HUES6 (cell line): Measurements from ENCODE around the gene TMC5.

ENCODE experiments used
- H3K27ac ChIP-seq: 2 replicates; pipeline ENCODE4 v1.7.0; 2013; ENCODE audit warnings: low read depth, mild to moderate bottlenecking, low read length, inconsistent platforms
- H3K27me3 ChIP-seq: 2 replicates; pipeline ENCODE4 v1.6.1; 2013; ENCODE audit warnings: low read length; ENCODE audit not compliant: control insufficient read depth, insufficient read depth
- H3K36me3 ChIP-seq: 2 replicates; pipeline ENCODE4 v1.6.1; 2013; ENCODE audit warnings: low read length; ENCODE audit not compliant: control insufficient read depth, insufficient read depth
- H3K4me1 ChIP-seq: 2 replicates; pipeline ENCODE4 v1.6.1; 2013; ENCODE audit warnings: low read length; ENCODE audit not compliant: control insufficient read depth, insufficient read depth
- H3K4me3 ChIP-seq: 2 replicates; pipeline ENCODE4 v1.5.1; 2013; ENCODE audit warnings: low read depth, low read length
- H3K9ac ChIP-seq: one replicate; pipeline ENCODE4 v1.6.1; 2013; ENCODE audit warnings: mild to moderate bottlenecking, low read length
- H3K9me3 ChIP-seq: 2 replicates; pipeline ENCODE4 v1.6.1; 2013; ENCODE audit warnings: low read depth, low read length; ENCODE audit not compliant: control insufficient read depth, insufficient read depth

Gene TMC5

DNA sequence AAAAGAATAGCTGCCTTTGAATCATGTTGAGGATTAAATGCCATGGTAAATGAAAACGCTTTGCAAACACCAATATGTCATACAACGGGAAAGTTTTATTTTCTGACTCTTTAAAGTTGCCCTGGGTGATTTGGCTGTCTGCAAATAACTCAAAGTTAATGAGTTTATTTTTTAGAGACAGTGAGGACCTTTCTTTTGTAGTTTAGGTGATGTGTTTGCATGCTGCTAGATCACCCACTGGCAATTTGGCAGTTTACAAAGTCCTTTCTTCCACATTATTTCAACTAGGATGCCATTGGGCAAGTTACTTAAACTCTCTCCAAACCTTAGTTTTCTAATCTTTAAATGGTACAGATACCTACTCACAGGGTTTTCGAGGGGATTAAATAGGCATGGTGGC is 66.4 kb downstream of the TMC5 start:
- no peak overlapping the region for H3K4me3 ChIP-seq
- H3K9ac ChIP-seq, result no peak overlapping the region
- no peaks in the 10 kb centered on the region for H3K27me3 ChIP-seq
- H3K4me1 ChIP-seq, result peaks cover 19% of the 10 kb centered on the region
- no peaks in the 10 kb centered on the region for H3K36me3 ChIP-seq
- peaks cover 6% of the 10 kb centered on the region; the same call in 1 of the 2 replicates for H3K9me3 ChIP-seq
- H3K27ac ChIP-seq, result no peak overlapping the region

DNA sequence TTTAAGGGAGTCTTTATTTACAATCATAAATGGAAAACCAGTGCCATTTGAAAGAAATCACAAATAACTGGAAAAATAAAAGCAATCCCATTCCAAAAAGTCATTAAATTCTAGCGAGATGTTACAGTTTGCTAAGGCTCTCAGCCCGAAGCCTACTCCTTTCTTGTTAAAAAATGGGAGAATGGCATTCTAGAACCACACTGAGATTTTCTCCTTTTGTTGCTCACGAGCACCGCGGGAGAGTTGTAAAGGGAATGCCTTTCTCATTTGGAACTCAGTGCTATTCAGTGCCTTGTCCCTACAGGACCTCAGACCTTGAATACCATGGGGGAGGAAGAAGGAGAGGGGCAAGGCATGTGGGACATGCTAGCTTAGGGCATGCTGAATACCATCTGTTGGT is 67.9 kb downstream of the TMC5 start:
- Histone ChIP-seq H3K4me1 (peaks cover 15% of the 10 kb centered on the region), H3K9ac (no peak overlapping the region), H3K9me3 (peaks cover 6% of the 10 kb centered on the region; the same call in 1 of the 2 replicates), H3K36me3 (no peaks in the 10 kb centered on the region), H3K27ac (no peak overlapping the region), H3K4me3 (no peak overlapping the region), H3K27me3 (no peaks in the 10 kb centered on the region)

DNA sequence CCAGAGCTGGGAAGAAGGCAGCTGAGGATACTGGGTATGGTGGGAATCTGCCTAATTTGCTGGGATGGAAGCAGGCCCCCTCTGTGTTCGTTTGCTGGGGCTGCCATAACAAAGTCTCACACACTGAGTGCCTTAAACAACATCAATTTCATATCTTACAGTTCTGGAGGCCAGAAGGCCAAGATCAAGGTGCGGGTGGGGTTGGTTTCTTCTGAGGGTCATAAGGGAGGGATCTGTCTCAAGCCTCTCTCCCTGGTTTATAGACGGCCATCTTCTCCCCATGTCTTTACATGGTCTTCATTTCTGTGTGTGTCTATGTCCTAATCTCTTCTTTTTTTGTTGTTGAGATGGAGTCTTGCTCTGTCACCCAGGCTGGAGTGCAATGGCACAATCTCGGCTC is 68.4 kb downstream of the TMC5 start:
- no peak overlapping the region for H3K27ac ChIP-seq
- no peaks in the 10 kb centered on the region for H3K27me3 ChIP-seq
- H3K36me3 ChIP-seq, result no peaks in the 10 kb centered on the region
- peaks cover 6% of the 10 kb centered on the region; the same call in 1 of the 2 replicates for H3K9me3 ChIP-seq
- no peak overlapping the region for H3K9ac ChIP-seq
- peaks cover 15% of the 10 kb centered on the region for H3K4me1 ChIP-seq
- H3K4me3 ChIP-seq, result no peak overlapping the region

DNA sequence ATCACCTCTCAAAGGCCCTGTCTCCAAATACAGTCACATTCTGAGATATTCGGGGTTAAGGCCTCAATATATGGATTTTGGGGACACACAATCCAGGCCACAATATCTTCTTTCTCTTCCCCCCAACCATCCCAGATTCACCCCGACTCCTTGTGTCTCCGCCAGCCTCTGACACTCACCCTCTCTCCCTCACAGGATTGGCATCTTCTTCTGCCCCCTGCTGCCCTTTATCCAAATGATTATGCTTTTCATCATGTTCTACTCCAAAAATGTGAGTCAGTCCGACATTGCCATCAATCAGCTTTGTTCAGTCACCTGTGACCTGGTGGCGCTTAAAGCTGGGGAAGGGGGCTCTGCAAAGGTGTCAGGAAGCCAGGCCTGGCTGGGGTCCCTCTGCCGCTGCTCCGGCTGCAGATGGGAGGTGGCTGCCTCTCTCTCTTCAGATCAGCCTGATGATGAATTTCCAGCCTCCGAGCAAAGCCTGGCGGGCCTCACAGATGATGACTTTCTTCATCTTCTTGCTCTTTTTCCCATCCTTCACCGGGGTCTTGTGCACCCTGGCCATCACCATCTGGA is 69.2 kb downstream of the TMC5 start:
- Histone ChIP-seq H3K9me3 (peaks cover 6% of the 10 kb centered on the region; the same call in 1 of the 2 replicates), H3K27ac (no peak overlapping the region), H3K9ac (no peak overlapping the region), H3K36me3 (no peaks in the 10 kb centered on the region), H3K4me1 (peaks cover 15% of the 10 kb centered on the region), H3K27me3 (no peaks in the 10 kb centered on the region), H3K4me3 (no peak overlapping the region)

DNA sequence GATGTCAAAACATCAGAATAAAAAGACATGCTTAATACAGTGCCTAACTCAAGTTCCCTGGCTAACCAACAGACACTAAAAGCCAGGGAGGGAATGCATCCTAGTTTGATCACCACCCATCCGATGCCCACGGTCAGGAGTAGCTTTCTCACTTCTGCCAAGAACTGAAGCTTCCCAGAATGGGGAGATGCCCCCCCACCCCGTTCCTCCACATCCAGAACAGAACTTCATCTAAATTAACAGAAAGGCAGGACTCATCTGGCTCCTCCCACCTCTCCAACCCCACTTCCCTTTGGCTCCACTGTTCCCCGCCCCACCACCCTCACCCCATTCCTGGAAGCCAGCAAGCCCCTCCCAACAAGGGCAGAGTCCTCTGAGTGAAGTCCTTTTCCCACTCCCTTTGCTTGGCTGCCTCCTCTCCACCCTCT is 70.5 kb downstream of the TMC5 start:
- Histone ChIP-seq H3K9me3 (peaks cover 6% of the 10 kb centered on the region; the same call in 1 of the 2 replicates), H3K9ac (peak overlapping the region; percentile 37), H3K27ac (no peak overlapping the region), H3K4me1 (peaks cover 15% of the 10 kb centered on the region), H3K36me3 (no peaks in the 10 kb centered on the region), H3K4me3 (0 out of 2 replicates have a peak overlapping the region, but pooled peaks have one; percentile 10), H3K27me3 (no peaks in the 10 kb centered on the region)

DNA sequence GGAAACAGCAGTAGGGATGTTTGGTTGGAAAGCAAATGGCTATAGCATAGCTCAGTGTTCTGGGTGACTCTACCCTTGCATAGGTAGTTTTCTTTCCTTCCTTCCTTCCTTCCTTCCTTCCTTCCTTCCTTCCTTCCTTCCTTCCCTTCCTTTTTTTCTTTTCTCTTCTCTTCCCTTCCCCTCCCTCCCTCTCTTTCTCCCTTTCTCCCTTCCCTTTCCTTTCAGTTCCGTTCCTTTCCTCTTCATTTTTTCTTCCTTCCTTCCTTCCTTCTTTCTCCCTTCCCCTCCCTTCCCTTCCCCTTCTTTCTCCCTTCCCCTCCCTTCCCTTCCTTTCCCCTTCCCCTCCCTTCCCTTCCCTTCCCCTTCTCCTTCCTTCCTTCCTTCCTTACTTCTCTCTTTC is 72.9 kb downstream of the TMC5 start:
- H3K36me3 ChIP-seq, result no peaks in the 10 kb centered on the region
- H3K9ac ChIP-seq, result no peak overlapping the region
- no peak overlapping the region for H3K27ac ChIP-seq
- peaks cover 6% of the 10 kb centered on the region; the same call in 1 of the 2 replicates for H3K9me3 ChIP-seq
- H3K27me3 ChIP-seq, result no peaks in the 10 kb centered on the region
- peaks cover 15% of the 10 kb centered on the region for H3K4me1 ChIP-seq
- H3K4me3 ChIP-seq, result no peak overlapping the region

DNA sequence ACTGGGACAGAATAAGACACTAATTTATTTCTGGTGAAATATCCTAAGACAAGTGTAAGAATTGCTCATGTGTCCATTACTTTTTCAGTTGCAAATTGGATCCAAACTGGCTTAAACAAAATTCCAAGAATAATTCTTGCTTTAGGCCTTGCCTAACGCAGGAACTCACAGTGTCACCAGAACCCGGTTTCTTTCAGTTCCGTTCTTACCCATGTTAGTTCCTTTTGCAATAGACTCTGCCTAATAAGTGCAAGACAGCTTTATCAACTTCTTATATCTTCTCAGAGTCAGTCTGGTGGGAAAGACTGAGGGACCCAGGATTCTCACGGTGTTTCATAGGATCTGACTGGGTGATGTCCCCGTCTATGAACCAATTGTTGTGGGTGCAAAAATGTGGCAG is 79.5 kb downstream of the TMC5 start:
- Histone ChIP-seq H3K27ac (no peak overlapping the region), H3K9ac (no peak overlapping the region), H3K36me3 (peaks cover 26% of the 10 kb centered on the region), H3K4me3 (no peak overlapping the region), H3K9me3 (no peaks in the 10 kb centered on the region), H3K4me1 (no peaks in the 10 kb centered on the region), H3K27me3 (no peaks in the 10 kb centered on the region)

DNA sequence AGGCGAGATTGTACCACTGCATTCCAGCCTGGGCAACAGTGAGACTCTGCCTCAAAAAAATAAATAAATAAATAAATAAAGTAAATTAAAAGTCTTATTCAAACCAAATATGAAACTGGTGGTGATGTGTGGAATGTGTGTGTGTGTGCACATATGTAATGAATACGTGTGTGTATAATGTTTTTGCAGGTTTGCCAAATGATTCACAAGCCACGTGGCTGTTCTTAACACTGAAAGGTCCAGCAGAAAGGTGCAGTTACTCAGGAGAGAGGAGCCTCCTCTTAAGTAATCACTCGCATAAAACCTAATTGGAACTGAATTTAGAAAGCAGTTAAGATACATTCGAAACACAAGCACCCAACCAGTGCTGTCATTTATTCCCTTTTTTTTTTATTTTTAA is 81.3 kb downstream of the TMC5 start:
- H3K9ac ChIP-seq, result no peak overlapping the region
- peaks cover 43% of the 10 kb centered on the region for H3K36me3 ChIP-seq
- H3K27ac ChIP-seq, result no peak overlapping the region
- H3K4me1 ChIP-seq, result no peaks in the 10 kb centered on the region
- no peaks in the 10 kb centered on the region for H3K9me3 ChIP-seq
- H3K27me3 ChIP-seq, result no peaks in the 10 kb centered on the region
- no peak overlapping the region for H3K4me3 ChIP-seq

DNA sequence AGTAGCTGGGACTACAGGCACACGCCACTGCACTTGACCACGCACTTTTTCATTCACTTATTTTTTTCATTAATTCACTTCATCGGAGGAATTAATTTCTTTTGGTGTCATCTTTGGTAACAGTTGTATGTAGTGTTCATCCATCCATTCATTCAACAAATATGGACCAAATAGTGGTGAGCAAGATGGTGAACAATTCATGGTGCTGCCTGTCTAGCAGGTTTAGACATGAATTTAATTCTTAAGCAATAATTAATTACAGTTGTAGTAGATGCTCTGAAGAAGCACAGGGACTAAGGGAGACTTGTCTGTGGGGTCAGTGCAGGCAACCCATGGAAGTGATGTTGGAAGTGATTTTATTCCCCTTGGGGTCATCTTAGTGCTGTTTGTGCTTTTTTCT is 81.8 kb downstream of the TMC5 start:
- H3K9ac ChIP-seq, result no peak overlapping the region
- no peaks in the 10 kb centered on the region for H3K27me3 ChIP-seq
- H3K9me3 ChIP-seq, result no peaks in the 10 kb centered on the region
- H3K36me3 ChIP-seq, result peaks cover 48% of the 10 kb centered on the region
- no peak overlapping the region for H3K27ac ChIP-seq
- no peaks in the 10 kb centered on the region for H3K4me1 ChIP-seq
- no peak overlapping the region for H3K4me3 ChIP-seq

DNA sequence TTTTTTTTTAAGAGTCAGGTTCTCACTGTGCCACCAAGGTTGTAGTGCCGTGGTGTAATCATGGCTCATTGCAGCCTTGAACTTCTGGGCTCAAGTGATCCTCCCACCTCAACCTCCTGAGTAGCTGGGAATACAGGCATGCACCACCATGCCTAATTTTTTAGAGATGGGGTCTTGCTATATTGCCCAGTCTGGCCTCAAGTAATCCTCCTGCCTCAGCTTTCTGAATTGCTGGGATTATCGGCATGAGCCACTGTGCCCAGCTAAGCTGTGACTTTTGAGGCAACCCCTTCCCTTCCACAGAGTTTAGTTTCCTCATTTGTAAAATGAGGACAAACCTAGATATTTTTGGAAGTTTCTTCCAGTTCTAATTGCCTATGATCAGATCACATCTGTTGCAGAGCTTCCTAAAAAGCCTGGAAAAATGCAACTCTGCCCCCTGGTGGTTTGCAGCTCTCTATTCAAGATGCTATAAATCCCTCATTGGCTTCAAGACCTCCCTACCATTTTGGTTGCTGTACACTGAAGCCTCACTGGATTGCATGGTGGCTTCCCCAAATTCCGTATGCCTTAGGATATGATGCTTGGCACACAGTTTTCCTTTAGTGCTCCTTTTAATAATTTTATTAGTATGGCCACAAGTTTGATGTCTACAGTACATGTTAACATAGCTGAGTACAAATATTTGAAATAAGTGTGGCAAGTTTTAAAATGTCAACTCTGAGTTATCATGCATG is 84.9 kb downstream of the TMC5 start:
- Histone ChIP-seq H3K4me1 (no peaks in the 10 kb centered on the region), H3K9me3 (no peaks in the 10 kb centered on the region)

DNA sequence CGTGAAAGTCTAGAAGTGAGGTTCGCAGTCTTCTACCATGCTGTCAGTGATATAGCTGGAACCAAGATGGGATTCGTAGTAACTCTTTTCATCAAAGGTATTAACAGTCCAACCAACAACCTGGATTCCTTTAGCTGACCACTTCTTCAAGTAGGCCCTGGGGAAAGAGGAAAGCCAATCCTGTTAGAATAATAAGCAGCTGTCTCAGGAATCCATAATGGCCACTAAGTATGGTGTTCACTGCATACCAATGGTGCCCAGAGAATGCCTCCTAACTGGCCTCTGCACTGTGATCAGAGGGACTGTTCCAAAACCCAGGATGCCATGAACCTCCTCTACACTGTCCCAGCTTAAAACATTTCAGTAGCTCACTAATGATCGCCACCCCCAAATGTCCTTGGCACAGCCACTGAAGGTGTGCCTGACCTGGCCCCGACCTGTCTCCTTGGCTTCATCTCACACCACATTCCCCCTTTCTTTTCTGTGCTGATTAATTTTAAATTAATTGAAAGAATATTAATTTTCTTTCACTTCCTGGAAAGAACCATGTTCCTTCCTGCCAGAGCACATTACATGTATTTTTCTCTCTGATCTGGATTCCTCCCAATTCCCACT is 85.9 kb downstream of the TMC5 start:
- no peak overlapping the region for H3K4me3 ChIP-seq
- H3K27me3 ChIP-seq, result no peaks in the 10 kb centered on the region
- peaks cover 83% of the 10 kb centered on the region for H3K36me3 ChIP-seq
- no peaks in the 10 kb centered on the region for H3K4me1 ChIP-seq
- no peaks in the 10 kb centered on the region for H3K9me3 ChIP-seq
- H3K9ac ChIP-seq, result no peak overlapping the region
- no peak overlapping the region for H3K27ac ChIP-seq

More for the DNA sequence above, 84.9 kb downstream of the TMC5 start:
- Histone ChIP-seq H3K9ac (no peak overlapping the region), H3K27ac (no peak overlapping the region), H3K36me3 (peaks cover 75% of the 10 kb centered on the region), H3K4me3 (no peak overlapping the region), H3K27me3 (no peaks in the 10 kb centered on the region)
